Measurements from ENCODE around the gene EIPR1.

Gene EIPR1

DNA sequence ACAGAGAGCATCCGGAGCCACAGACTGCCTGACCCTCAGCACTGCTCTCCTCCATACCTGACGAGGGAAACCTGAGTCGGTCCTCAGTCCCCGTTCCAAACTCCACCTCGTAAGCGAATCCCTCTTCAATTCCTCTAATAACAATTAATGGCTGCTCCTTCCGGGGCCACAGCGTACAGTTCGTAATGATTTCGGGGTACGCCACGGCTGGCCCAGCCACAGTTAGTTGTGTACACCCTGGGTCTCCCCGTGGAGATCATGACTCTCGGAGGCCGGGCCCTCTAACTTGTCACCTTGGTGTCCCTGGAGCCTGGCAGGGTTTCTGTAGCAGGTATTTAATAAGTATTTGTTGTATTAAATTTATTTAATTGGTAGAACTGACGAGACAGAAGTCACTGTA lies 121.5 kb downstream of the EIPR1 start:
- no peak for DNase-seq
- no peaks in the 10 kb centered on the region for H3K9me3 ChIP-seq
- H3K4me1 ChIP-seq, result peaks cover 7% of the 10 kb centered on the region
- no peaks in the 10 kb centered on the region; the same call in 1 of the 2 replicates for H3K36me3 ChIP-seq
- TF ChIP-seq CTCF (IDR thresholded peaks at IDR 0.05; ENCODE audit: low read depth, low read length), result no peak
- no peaks in the 10 kb centered on the region for H3K27me3 ChIP-seq
- no peak overlapping the region for H3K4me3 ChIP-seq (ENCODE audit: low read depth, low read length)

DNA sequence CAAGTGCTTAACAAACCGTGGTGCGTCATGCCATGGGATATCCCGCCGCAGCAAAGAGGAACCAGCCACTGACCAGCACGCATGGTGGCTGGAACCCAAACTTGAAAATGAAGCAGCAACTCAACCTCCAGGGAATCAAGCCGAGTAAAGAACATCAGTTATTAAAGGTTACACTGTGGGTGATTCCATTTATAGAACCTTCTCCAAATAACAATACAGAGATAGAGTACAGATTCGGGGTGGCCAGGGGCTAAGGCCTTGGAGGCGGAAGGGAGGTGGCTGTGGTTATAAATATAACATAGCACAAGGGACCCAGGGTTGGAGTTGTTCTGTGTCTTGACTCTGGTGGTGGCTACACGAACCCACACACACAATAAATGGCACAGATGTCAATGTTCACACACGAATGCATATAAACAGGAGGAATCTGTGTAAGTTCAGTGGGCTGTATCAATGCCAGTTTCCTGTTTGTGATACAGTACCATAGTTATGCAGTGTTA lies 123.1 kb downstream of the EIPR1 start:
- peaks cover 7% of the 10 kb centered on the region for H3K4me1 ChIP-seq
- no peaks in the 10 kb centered on the region for H3K9me3 ChIP-seq
- no peaks in the 10 kb centered on the region for H3K27me3 ChIP-seq
- H3K36me3 ChIP-seq, result no peaks in the 10 kb centered on the region; the same call in 1 of the 2 replicates
- TF ChIP-seq CTCF (IDR thresholded peaks at IDR 0.05; ENCODE audit: low read depth, low read length), result no peak
- DNase-seq, result no peak
- no peak overlapping the region for H3K4me3 ChIP-seq (ENCODE audit: low read depth, low read length)

GRCh38 chr2:3253913-3254441 lies 123.6 kb downstream of the EIPR1 start:
- DNase-seq, result no peak
- H3K4me3 ChIP-seq (ENCODE audit: low read depth, low read length), result no peak overlapping the region
- TF ChIP-seq CTCF (IDR thresholded peaks at IDR 0.05; ENCODE audit: low read depth, low read length), result no peak

GRCh38 chr2:3251946-3252345 lies 125.7 kb downstream of the EIPR1 start:
- TF ChIP-seq CTCF (IDR thresholded peaks at IDR 0.05; ENCODE audit: low read depth, low read length), result no peak
- Histone ChIP-seq H3K27me3 (no peaks in the 10 kb centered on the region), H3K9me3 (peaks cover 5% of the 10 kb centered on the region; the same call in 1 of the 2 replicates), H3K4me1 (peaks cover 5% of the 10 kb centered on the region), H3K36me3 (no peaks in the 10 kb centered on the region; the same call in 1 of the 2 replicates), H3K4me3 (ENCODE audit: low read depth, low read length) (no peak overlapping the region)
- no peak for DNase-seq

More at GRCh38 chr2:3253913-3254441, 123.6 kb downstream of the EIPR1 start:
- Histone ChIP-seq H3K27me3 (no peaks in the 10 kb centered on the region), H3K36me3 (no peaks in the 10 kb centered on the region; the same call in 1 of the 2 replicates), H3K9me3 (peaks cover 2% of the 10 kb centered on the region; the same call in 1 of the 2 replicates), H3K4me1 (peaks cover 7% of the 10 kb centered on the region)

DNA sequence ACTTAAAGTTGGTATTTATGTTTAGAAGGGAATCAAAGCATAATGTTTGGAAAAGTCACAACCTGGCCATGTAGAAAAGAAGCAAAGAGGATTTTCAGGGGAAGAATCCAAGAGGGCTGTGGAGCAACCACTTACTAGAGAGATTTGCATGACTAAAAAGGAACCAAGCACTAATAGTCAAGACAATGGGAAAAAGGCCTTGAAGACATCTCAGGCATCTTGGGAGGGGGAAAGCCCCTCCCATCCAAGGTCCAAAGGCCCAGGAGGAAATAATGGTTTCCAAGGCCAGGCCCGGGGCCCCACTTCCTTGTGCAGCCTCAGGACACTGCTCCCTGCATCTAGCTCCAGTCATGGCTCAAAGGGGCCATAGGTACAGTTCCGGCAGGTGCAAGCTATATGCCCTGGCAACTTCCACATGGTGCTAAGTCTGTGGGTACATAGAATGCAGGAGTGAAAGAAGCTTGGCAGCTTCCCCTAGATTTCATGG lies 128.1 kb downstream of the EIPR1 start:
- no peak for TF ChIP-seq CTCF (IDR thresholded peaks at IDR 0.05; ENCODE audit: low read depth, low read length)
- H3K27me3 ChIP-seq, result no peaks in the 10 kb centered on the region
- peaks cover 5% of the 10 kb centered on the region; the same call in 1 of the 2 replicates for H3K9me3 ChIP-seq
- no peaks in the 10 kb centered on the region; the same call in 1 of the 2 replicates for H3K36me3 ChIP-seq
- no peak for DNase-seq
- H3K4me1 ChIP-seq, result no peaks in the 10 kb centered on the region
- no peak overlapping the region for H3K4me3 ChIP-seq (ENCODE audit: low read depth, low read length)
